Measurements from ENCODE around the gene PRDM16. TPM values are rescaled to one million over a fixed set of nuclear protein-coding genes. Genes with fewer than 3 reads are reported as not detected.

Gene PRDM16
- total RNA-seq, 1 experiment from 2014 or later, result not detected

- DNase-seq (ENCODE audit: low read depth), result no peak
Measured at GRCh38 chr1:3032371-3033039, 36.5 kb upstream of the PRDM16 start.

GRCh38 chr1:3033040-3033789 lies 35.8 kb upstream of the PRDM16 start:
- DNase-seq (ENCODE audit: low read depth), result no peak

- no peak for DNase-seq (ENCODE audit: low read depth)
Measured at GRCh38 chr1:3033790-3034090, 35.3 kb upstream of the PRDM16 start.

GRCh38 chr1:3034162-3034561 lies 34.8 kb upstream of the PRDM16 start:
- no peak for DNase-seq (ENCODE audit: low read depth)

- no peak for DNase-seq (ENCODE audit: low read depth)
Measured at GRCh38 chr1:3034728-3035562, 34.1 kb upstream of the PRDM16 start.

GRCh38 chr1:3035563-3036446 lies 33.2 kb upstream of the PRDM16 start:
- no peak for DNase-seq (ENCODE audit: low read depth)

- DNase-seq (ENCODE audit: low read depth), result no peak
Measured at GRCh38 chr1:3036447-3037280, 32.3 kb upstream of the PRDM16 start.

GRCh38 chr1:3037281-3038040 lies 31.5 kb upstream of the PRDM16 start:
- DNase-seq (ENCODE audit: low read depth), result no peak

GRCh38 chr1:3038113-3038551 lies 30.9 kb upstream of the PRDM16 start:
- DNase-seq (ENCODE audit: low read depth), result no peak

- no peak for DNase-seq (ENCODE audit: low read depth)
Measured at GRCh38 chr1:3038571-3039181, 30.3 kb upstream of the PRDM16 start.

GRCh38 chr1:3040004-3040403 lies 29.0 kb upstream of the PRDM16 start:
- no peak for DNase-seq (ENCODE audit: low read depth)

- DNase-seq (ENCODE audit: low read depth), result no peak
Measured at GRCh38 chr1:3042481-3042880, 26.5 kb upstream of the PRDM16 start.

GRCh38 chr1:3049164-3049563 lies 19.8 kb upstream of the PRDM16 start:
- no peak for DNase-seq (ENCODE audit: low read depth)

GRCh38 chr1:3049905-3050304 lies 19.1 kb upstream of the PRDM16 start:
- DNase-seq (ENCODE audit: low read depth), result no peak

GRCh38 chr1:3050603-3051002 lies 18.4 kb upstream of the PRDM16 start:
- DNase-seq (ENCODE audit: low read depth), result no peak

GRCh38 chr1:3051270-3052268 lies 17.4 kb upstream of the PRDM16 start:
- DNase-seq (ENCODE audit: low read depth), result no peak

GRCh38 chr1:3052501-3052900 lies 16.5 kb upstream of the PRDM16 start:
- DNase-seq (ENCODE audit: low read depth), result no peak

- no peak for DNase-seq (ENCODE audit: low read depth)
Measured at GRCh38 chr1:3053366-3053980, 15.5 kb upstream of the PRDM16 start.
